Cortex of kidney (tissue), 1 donor: ENCODE data around the gene NOTO.

Experiments
- DNase-seq: peaks from one replicate; lab custom pipeline; 2025; lab: John Stamatoyannopoulos, UW

The NOTO gene

GRCh38 chr2:73257425-73258125 lies 55.2 kb downstream of the NOTO start:
- DNase-seq = no peak

DNA sequence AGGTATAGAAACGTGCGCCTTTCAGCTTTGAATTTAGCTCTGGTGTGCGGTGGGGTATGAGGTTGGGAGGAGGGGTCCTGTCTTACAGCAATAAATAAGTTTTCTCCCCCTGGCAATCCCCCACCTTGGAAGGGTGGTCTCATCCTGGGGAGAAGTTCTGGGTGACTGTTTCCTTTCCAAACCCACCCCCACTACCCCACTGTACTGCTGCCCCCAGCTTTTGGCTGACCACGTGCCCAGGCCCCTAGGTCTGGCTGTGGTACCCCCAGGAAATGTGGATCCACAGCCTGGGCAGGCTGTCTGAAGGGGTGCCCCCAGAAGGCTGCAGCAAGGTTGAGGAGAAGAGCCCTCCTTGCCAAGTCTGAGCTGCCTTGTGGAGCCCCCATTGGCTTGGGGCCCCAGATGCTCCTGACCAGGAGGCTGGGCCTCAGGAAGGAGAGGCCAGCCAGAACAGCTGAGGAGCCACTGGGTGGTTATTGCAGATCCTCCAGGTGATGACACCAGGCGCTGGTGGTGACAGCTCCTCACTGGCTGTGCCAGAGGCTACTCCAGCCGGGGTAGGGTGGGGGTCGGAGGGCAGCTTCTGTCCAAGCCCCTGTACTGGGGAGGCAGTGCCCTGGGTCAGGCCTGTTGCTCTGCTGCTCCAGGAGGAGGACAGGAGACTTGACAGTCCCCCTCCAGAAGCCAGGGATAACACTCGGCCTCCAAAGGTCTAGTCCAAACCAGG lies 56.0 kb downstream of the NOTO start:
- DNase-seq = no peak

DNA sequence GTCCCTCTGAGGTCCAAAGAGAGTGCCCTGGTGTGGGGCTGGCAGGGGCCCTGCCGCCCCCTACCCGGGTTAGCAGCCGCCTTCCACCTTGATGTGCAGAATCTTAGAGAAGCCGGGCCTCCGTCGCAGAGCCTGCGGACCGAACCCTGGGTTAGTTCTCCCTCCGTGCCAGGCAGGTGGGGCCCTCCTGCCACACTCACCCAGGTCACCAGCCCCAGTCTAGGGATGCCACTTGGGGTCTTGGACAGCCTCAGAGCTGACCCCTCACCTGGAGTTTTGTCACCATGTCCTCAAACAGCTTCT lies 56.5 kb downstream of the NOTO start:
- no peak for DNase-seq

DNA sequence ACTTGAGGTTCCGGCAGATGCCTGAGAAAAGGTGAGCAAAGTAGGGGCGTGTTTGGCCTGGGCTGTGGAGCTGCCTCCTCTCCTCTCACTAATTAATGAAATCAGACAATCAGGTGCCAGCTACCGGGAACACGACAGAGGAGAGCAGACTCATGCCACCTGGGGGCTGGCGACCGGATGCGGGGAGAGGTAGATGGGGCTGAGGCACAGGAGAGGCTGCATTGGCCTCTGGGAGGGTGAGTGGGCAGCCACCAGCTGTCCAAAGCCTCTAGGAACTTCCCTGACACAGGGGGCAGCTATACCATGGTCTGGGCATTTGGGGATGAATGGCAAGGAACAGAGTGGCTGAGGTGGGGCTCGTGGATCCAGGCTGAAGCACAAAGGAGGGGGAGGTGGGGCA lies 56.9 kb downstream of the NOTO start:
- no peak for DNase-seq

DNA sequence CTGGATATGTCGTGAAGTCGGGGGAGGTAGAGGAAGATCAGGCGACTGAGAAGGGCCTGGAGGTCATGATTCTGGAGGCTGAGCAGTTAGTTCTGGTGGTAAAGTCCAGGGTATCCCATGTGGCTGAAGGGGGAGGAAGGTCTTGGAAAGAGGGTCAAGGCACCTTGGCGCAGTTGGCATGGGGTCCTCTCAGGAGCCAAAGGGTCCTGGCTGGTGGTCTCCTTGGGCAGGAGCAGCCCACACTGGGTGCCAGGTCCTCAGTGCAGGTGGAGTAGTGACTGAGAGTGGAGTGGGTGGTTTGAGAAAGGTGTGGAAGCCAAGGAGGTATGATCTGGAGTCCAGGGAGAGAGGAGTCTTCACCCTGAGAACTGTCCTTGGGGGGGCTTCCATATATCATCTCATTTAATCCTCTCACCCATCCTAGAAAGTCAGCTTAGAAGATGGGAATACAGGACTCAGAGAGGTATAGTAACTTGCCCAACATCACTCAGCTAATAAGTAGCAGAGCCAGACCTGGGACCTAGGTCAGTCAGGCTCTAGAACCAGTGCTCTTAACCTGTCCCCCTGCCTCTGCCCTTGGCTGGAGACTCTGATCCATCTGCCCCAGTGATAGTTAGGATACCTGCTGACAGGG lies 57.4 kb downstream of the NOTO start:
- DNase-seq = no peak

GRCh38 chr2:73260338-73260984 lies 58.1 kb downstream of the NOTO start:
- DNase-seq = no peak
